ENCODE results near the gene FADD.

The FADD gene

GRCh38 chr11:70233962-70234361, 30.9 kb downstream of the FADD start:
- no peak for DNase-seq (ENCODE audit: low read depth)

GRCh38 chr11:70240337-70240736, 37.2 kb downstream of the FADD start:
- no peak for DNase-seq (ENCODE audit: low read depth)

GRCh38 chr11:70241709-70242108, 38.6 kb downstream of the FADD start:
- no peak for DNase-seq (ENCODE audit: low read depth)

- no peak for DNase-seq (ENCODE audit: low read depth)
These were observed 39.8 kb downstream of the FADD start for GRCh38 chr11:70242885-70243284.

- DNase-seq (ENCODE audit: low read depth): peak; percentile 45
These were observed 41.0 kb downstream of the FADD start for GRCh38 chr11:70243912-70244652.

GRCh38 chr11:70244698-70245097, 41.6 kb downstream of the FADD start:
- DNase-seq (ENCODE audit: low read depth): peak; percentile 86

- DNase-seq (ENCODE audit: low read depth): no peak
These were observed 43.1 kb downstream of the FADD start for GRCh38 chr11:70246196-70246595.

GRCh38 chr11:70247042-70247709, 44.1 kb downstream of the FADD start:
- DNase-seq (ENCODE audit: low read depth): no peak

GRCh38 chr11:70247710-70248072, 44.6 kb downstream of the FADD start:
- no peak for DNase-seq (ENCODE audit: low read depth)

GRCh38 chr11:70250876-70251658, 48.0 kb downstream of the FADD start:
- no peak for DNase-seq (ENCODE audit: low read depth)

- DNase-seq (ENCODE audit: low read depth): no peak
These were observed 48.7 kb downstream of the FADD start for GRCh38 chr11:70251659-70252321.

- DNase-seq (ENCODE audit: low read depth): no peak
These were observed 49.7 kb downstream of the FADD start for GRCh38 chr11:70252844-70253243.

GRCh38 chr11:70255477-70256116, 52.5 kb downstream of the FADD start:
- no peak for DNase-seq (ENCODE audit: low read depth)
